ENCODE data around the gene DYRK2.
"Not testable (repeated sequence)": the region's sequence is repeated elsewhere in the genome, so short reads cannot be mapped to it uniquely, and the experiment has no call there.

The DYRK2 gene

GRCh38 chr12:67671892-67672291 lies 23.3 kb downstream of the DYRK2 start:
- no peak for ATAC-seq

DNA sequence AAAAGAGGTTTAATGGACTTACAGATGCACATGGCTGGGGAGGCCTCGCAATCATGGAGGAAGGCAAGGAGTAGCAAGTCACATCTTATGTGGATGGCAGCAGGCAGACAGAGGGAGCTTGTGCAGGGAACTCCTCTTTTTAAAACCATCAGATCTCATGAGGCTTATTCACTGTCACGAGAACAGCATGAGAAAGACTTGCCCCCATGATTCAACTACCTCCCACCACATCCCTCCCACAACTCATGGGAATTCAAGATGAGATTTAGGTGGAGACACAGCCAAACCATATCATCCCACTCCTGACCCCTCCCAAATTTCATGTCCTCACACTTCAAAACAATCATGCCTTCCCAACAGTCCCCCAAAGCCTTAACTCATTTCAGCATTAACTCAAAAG lies 24.0 kb downstream of the DYRK2 start:
- not testable (repeated sequence) for ATAC-seq

DNA sequence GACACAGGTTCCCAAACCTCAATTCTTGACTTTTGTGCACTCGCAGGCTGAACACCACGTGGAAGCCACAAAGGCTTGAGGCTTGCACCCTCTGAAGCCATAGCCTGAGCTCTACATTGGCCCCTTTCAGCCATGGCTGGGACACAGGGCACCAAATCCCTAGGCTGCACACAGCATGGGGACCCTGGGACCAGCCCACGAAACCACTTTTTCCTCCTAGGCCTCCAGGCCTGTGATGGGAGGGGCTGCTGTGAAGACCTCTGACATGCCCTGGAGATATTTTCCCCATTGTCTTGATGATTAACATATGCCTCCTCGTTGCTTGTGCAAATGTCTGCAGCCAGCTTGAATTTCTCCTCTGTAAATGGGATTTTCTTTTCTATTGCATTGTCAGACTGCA lies 25.0 kb downstream of the DYRK2 start:
- not testable (repeated sequence) for ATAC-seq

- ATAC-seq = no peak
Measured at GRCh38 chr12:67674417-67674816, 25.9 kb downstream of the DYRK2 start.

- peak in 1 of 2 donors; percentile 38 for ATAC-seq
Measured at GRCh38 chr12:67676624-67677023, 28.1 kb downstream of the DYRK2 start.

DNA sequence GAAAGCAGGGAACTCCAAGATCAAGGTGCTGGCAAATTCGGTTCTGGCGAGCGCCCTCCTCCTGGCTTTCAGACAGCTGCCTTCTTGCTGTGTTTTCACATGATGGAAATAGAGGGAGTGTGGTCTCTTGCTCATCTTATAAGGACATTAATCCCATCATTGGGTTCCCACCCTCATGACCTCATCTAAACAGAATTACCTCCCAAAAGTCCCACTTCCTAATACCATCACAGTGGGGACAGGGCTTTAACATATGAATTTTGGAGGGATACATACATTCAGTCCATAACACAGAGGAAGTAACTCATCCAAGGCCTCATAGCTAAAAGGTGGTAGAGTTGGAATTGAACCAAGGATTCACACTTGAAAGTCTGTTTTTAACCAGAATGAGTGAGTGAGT lies 28.6 kb downstream of the DYRK2 start:
- no peak for ATAC-seq

DNA sequence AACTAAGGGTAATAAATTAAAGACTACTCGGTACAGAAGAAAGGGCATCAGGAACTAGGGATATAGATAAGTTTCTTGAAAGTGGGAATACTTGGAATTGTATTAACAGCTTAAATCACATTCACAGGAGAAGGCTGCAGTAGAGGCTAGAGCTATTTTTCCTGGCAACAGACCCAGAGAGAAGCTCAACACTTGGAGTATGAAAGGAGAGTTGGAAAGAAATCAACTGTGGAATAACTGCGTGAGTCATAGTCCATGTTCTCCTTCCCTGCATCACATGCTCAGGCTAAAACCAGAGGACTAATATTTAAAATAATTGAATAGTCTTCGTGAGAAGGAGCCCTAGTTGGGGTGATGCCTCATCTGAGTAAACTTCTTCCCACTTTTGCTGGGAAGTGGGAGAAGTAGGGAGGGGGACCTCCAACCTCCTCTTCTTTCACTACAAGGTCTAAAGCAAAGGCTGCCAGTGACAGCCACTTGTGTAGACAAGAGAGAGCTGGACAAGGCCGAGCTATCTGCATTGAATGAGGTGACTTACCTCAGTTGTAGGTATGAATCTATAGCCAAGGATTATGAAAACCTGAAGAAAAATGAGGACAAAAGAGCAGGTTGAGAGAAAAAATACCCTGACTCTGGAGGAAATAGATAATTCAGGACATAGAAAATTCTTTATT lies 32.7 kb downstream of the DYRK2 start:
- no peak for ATAC-seq

DNA sequence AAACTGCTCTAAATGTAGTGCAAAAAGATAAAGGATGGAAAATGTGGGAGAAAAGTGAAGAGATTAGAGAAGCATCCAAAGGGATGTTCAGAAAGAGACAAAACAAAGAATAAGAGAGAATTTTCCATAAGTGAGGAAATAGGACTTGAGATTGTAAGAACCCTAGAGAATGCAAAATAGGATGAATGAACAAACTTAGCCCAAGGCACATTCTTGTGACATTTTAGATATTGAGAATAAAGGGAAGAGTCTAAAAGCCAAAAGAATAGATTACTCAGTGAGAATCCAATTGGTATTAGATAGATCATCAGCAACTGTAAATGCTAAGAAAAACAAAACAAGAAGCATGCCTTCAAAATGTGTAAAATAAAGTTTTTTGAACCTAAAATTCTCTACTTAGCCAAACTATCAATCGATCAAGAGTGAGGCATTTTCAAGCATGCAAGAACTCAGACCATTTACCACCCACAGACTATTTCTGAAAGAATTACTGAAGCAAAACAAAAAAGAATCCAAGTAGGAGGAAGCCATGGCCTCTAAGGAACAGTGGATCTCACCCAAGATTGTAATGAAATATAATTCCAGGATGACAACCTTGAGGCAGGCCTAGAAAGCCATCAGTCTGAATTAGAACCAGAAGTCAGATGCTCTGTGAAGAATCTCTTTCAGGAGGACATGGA lies 33.5 kb downstream of the DYRK2 start:
- ATAC-seq = no peak

DNA sequence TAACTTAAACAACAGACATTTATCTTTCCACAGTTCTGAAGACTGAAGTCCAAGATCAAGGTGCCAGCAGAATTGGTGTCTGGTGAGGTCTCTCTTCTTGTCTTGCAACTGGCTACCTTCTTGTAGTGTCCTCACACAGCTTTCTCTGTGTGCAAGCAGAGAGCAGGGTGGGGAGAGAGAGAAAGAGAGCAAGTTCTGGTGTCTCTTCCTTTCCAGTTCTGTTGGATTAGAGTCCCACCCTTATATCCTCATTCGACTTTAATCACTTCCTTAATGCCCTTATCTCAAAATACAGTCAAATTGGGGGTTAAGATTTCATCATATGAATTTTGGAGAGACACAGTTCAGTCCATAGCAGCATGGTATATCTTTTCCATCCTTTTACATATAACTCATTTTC lies 40.8 kb downstream of the DYRK2 start:
- no peak for ATAC-seq

DNA sequence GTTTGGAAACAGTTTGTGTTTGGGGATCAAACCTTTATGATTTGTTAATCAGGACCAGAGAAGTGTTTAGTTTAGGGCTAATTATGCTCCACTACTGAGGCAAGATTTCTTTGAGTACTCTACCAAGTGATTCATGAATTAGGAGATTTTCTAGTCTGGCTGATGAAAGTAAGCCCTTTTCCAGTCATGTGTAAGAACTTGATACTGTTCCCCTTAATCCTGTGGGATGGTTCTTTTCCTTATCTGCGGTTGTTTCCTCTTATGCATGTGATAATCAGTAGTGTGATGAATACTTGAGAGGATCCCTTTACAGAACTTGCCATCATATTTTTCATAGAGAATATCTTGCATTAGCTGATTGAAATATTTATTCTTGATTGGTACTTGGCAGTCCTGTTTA lies 42.1 kb downstream of the DYRK2 start:
- no peak for ATAC-seq

DNA sequence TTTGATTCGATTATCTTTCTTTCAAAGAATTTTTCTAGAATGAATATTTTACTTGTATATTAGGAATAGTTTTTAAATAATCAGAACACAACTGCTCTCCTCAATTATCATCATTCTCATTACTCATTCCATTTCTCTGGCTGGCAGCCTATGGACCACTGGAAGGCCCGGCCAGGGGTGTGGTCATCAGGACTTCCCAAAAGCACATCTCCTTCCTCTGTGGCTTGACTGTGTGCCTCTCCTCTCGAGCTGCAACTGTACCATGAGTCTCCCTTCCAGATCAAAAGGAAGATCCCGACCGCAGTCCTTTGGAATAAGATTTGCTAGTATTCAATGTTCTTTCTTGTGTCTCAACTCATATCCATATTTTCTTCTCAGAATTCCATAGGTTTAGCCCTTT lies 42.7 kb downstream of the DYRK2 start:
- ATAC-seq = no peak

DNA sequence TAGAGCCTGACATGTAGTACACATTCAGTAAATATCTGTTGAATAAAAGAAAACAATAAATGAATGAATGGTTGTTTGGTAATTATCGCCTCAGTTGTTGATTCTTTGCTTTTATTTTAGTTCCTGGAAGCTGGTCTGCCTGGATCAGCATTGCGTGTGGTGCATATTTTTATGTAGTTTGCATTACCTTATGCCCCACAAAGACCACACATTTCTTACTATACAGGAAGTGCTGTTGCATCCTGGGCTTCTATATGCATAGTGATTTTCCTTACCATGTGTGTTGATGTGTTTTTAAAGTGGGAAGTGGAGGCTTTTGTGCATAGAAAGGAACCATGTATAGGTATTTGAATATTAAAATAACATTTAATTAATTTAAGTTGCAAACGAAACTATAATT lies 43.6 kb downstream of the DYRK2 start:
- ATAC-seq = no peak

DNA sequence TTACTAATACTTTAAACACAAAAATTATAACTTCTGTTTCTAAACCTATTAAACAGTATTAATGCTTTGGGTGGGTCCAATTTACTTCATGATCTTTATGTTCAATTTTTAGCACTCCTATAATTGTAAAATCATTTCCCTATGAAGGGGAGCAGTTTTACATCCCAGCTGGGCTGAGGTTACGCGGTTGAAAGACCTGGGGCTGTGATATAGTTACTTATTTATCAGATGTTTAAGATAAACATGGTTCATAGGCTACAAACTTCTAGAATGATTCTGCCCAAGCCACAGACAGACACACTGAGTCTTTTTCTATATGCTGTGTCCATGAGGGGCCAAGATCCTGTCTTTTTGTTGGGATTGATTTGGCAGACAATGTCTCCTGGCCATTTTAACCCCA lies 44.4 kb downstream of the DYRK2 start:
- no peak for ATAC-seq

GRCh38 chr12:67693894-67694293 lies 45.3 kb downstream of the DYRK2 start:
- no peak for ATAC-seq

DNA sequence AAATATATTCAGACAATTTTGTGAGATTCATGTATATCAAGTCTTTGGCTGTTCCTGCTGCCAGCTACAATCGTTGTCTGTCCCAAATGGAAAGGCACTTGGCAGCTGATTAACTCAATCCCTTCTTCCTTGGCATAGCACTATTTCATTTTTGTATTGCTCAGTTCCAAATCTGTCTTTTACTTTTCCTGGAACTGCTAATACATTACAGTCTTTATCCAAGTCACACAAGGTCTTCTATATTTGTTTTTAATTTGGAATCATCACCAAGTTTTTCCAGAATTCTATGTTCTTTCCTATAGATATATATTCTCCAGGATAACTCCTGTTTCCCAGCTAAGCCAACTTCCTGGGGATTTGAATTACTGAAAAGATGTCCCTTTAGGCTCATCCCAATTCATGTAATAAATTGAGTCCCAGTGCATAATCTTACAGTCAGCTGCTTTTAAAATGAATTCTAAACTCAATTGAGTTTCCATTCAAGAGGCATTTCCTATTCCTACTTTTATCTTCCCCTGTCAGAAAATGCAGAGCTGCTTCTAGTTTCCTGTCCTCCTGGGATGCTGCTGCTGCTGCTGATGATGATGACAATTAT lies 45.9 kb downstream of the DYRK2 start:
- no peak for ATAC-seq

GRCh38 chr12:67695974-67696373 lies 47.4 kb downstream of the DYRK2 start:
- ATAC-seq = no peak

DNA sequence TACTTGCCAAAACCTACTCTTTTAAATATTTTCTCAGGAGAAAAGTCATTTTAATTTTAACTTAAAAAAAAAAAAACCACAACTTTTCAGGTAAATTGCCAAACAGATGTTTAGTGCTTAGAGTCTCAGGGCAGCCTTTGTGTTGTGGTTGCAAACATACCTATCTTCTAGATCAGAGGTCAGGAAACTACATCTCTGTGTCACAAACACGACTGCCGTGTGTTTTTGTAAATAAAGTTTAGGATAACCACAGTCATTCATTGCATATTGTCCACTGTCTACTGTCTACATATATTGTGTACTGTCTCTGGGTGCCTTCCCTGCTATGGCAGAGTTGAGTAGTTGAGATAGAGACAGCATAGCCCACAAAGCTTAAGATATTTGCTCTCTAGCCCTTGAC lies 48.9 kb downstream of the DYRK2 start:
- ATAC-seq = no peak

GRCh38 chr12:67697967-67698366 lies 49.4 kb downstream of the DYRK2 start:
- no peak for ATAC-seq

DNA sequence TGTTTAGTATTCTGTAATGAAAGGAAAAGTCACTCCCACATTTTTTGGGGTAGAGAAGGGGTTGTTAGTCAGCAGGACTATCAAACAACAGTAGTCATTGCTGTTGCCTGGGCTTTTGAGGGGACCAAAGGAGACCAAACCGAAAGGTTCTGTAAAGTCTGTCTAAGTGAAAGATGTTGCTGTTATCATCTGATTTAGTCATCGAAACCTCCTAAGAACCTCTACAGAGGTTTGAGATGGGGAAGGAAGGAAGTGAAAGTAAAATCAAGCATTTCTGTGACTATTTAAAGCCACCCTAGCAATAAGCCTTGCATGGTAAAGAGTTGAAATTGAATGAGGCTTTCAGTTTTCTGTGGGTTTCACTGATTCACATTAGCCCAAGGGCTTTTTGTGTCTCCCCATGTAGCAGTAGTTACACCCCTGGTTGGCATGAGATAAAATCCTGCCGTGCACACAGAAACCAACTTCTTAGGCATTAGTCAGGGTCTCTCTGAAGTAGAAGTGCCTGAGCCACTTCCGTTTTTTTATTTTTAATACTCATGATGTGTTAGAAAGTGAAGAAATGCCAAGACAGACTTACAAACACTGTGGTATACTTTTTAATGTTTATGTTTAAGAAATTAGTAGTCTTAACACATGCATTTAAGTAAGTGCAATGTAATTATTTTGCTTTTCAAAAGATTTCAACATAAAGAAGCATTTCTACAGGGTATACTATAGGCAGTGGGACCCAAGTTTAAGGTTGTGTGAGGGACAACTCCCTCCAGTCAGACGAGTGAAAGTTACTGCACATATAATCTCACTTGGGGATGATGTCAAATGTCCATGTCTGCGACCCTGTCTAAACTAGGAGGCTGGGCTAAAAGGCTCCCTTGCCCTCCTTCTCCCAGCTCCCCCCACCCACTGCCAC lies 50.4 kb downstream of the DYRK2 start:
- ATAC-seq = peak; percentile 88 to 89

DNA sequence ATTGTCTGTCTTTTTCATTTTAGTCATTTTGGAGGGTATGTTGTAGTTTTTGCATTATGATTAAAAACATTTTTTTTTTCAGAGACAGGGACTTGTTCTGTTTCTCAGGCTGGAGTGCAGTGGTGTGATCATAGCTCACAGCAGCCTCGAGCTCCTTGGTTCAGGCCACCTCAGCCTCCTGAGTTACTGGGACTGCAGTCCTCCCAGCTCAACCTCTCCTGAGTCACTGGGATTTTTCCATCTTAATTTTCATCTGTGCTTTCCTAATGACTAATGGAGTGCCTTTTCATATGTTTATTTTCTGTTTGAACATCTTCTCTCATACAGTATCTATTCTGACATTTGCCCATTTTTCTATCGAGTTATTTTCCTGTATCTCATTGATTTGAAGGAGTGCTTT lies 52.6 kb downstream of the DYRK2 start:
- no peak for ATAC-seq

DNA sequence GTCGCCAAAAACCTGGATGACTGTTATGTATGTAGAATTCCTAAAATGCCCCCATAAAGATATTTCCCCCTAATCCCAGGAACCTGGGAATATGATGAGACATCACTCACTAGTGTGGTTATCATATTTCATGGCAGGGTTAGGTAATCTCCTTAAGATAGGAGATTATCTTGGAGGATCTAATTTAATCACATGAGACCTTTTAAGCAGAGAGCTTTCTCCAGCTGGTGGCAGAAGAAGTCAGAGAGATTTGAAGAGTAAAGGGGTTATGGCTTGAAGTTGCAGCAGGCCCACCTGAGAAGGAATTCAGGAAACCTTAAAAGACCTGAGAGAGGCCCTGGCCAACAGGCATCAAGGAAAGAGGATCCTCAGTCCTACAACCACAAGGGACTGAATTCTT lies 53.6 kb downstream of the DYRK2 start:
- no peak for ATAC-seq

DNA sequence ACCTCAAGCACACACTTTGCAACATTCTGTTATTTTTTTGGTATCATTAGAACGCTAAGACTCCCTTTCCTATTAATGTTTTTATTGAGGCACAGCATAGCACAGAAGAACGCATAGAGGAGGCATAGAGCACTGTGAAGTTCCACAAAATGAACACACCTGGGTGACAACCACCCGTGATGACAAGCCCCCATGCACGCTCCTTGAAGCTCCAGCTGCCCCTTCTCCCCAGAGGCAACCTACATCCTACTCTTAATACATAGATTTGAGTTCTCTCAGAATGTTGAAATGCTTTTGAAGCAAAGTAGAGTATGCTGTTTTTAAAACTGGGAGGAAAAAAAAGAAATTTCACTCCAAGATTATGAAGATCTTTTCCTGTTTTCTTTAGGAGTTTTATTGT lies 55.5 kb downstream of the DYRK2 start:
- no peak for ATAC-seq

All from activated CD4-positive, CD25-positive, alpha-beta regulatory T cell treated with anti-CD3 and anti-CD28 coated beads, Interleukin-2, amount 50 U/mL, for 24 hours (primary cell).